Measurements from ENCODE around the gene ASB2.

Gene ASB2

GRCh38 chr14:93945070-93945399 is 31.3 kb downstream of the ASB2 start:
- DNase-seq, result no peak

GRCh38 chr14:93944348-93945069 is 31.9 kb downstream of the ASB2 start:
- DNase-seq, result no peak

GRCh38 chr14:93943930-93944329 is 32.4 kb downstream of the ASB2 start:
- no peak for DNase-seq

GRCh38 chr14:93943052-93943451 is 33.3 kb downstream of the ASB2 start:
- no peak for DNase-seq

GRCh38 chr14:93941293-93941910 is 35.0 kb downstream of the ASB2 start:
- DNase-seq, result no peak

- no peak for DNase-seq
These were observed 35.9 kb downstream of the ASB2 start for GRCh38 chr14:93940437-93940836.

GRCh38 chr14:93939304-93940229 is 36.8 kb downstream of the ASB2 start:
- peak; percentile 97 for DNase-seq

GRCh38 chr14:93938751-93939303 is 37.5 kb downstream of the ASB2 start:
- no peak for DNase-seq

GRCh38 chr14:93937519-93937918 is 38.9 kb downstream of the ASB2 start:
- no peak for DNase-seq

- no peak for DNase-seq
These were observed 39.4 kb downstream of the ASB2 start for GRCh38 chr14:93936926-93937325.

- no peak for DNase-seq
These were observed 40.1 kb downstream of the ASB2 start for GRCh38 chr14:93936245-93936644.

- no peak for DNase-seq
These were observed 41.2 kb downstream of the ASB2 start for GRCh38 chr14:93935213-93935612.

- DNase-seq, result no peak
These were observed 43.7 kb downstream of the ASB2 start for GRCh38 chr14:93932642-93933041.

- DNase-seq, result no peak
These were observed 45.4 kb downstream of the ASB2 start for GRCh38 chr14:93930989-93931307.

- DNase-seq, result no peak
These were observed 45.9 kb downstream of the ASB2 start for GRCh38 chr14:93930296-93930988.

GRCh38 chr14:93929657-93930056 is 46.7 kb downstream of the ASB2 start:
- no peak for DNase-seq

- no peak for DNase-seq
These were observed 47.3 kb downstream of the ASB2 start for GRCh38 chr14:93929048-93929535.

- no peak for DNase-seq
These were observed 48.0 kb downstream of the ASB2 start for GRCh38 chr14:93928184-93929047.

GRCh38 chr14:93927800-93928145 is 48.6 kb downstream of the ASB2 start:
- DNase-seq, result no peak

GRCh38 chr14:93926873-93927799 is 49.2 kb downstream of the ASB2 start, which contains the start of gene FAM181A:
Gene FAM181A (plus strand): TSS chr14:93927344. CDS start chr14:93928286, 942 bp downstream.
- no peak for DNase-seq
